K562 (cell line): Measurements from ENCODE around the gene DIP2C.

ENCODE experiments used
- KDM4B ChIP-seq, 2 experiments: fragments of 450-650 bp in 1 of 2; sonication (generic) in 1 of 2; IDR thresholded peaks; 2 replicates each; pipeline ENCODE4 v1.6.1; 2016 to 2017; ENCODE audit warnings: borderline replicate concordance in 2 of 2, antibody characterized with exemption in 1 of 2, low read depth in 1 of 2, mild to moderate bottlenecking in 1 of 2
- RNF2 ChIP-seq: sonication (generic); IDR thresholded peaks from 2 replicates; pipeline ENCODE4 v1.6.1; 2016
- ZBTB1 ChIP-seq: sonication (generic); formaldehyde crosslinking; IDR thresholded peaks from 2 replicates; pipeline ENCODE4 v1.8.1; 2023; ENCODE audit warnings: missing genetic modification reagents, low read depth, mild to moderate bottlenecking, borderline replicate concordance
- ZNF24 ChIP-seq: fragments of 450-650 bp; IDR thresholded peaks from 2 replicates; pipeline ENCODE4 v1.6.1; 2016
- ZNF561 ChIP-seq: fragments of 450-650 bp; formaldehyde crosslinking; conservative IDR thresholded peaks from 2 replicates; pipeline ENCODE4 v1.4.0; 2020; ENCODE audit warnings: mild to moderate bottlenecking, moderate library complexity
- TF ChIP-seq, protein P1 (sequence below), 3 experiments: IDR thresholded peaks in 2 of 3; conservative IDR thresholded peaks in 1 of 3; 2 replicates each; pipeline ENCODE4 v1.5.1; 2011 to 2012; ENCODE audit warnings: low read length in 3 of 3, mild to moderate bottlenecking in 3 of 3, control low read depth in 2 of 3, improper control_type of control experiment in 1 of 3, inconsistent platforms in 1 of 3, low read depth in 1 of 3, mixed read lengths in 1 of 3, moderate library complexity in 1 of 3; ENCODE audit not compliant: insufficient read depth in 2 of 3
- TF ChIP-seq, protein P2 (sequence below), 2 experiments: fragments of 450-650 bp; IDR thresholded peaks; 2 replicates each; pipeline ENCODE4 v1.6.1; 2016

DNA sequence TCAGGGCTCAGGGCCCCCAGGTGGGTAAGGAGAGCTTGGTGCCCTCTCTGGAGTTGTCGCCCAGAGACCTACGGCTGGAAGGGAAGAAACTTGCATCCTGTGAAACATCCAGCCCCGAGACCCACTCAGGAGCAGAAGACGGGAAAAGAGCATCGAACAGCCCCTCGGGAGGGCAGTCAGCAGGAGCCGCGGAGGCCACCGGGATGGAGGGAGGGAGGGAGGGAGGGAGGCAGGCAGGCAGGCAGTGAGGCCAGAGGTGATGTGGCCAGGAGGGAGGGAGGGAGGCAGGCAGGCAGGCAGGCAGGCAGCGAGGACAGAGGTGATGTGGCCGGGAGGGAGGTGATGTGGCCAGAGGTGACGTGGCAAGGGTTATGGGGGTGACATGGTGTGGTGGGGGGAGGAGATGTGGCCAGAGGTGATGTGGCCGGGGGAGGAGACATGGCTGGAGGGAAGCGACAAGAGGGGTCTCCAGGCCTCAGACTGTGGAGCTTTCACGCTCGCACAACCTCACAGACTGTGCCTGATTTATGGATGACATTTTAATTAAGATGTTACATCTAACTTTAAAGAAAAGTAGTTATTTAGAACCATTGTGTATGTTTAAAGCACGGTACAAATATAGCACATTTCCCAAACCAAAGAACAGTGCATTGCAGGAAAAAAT, 141.1 kb downstream of the DIP2C start:
- TF ChIP-seq ZBTB1: no peak
- TF ChIP-seq ZNF24: no peak
- TF ChIP-seq, protein P1, sequence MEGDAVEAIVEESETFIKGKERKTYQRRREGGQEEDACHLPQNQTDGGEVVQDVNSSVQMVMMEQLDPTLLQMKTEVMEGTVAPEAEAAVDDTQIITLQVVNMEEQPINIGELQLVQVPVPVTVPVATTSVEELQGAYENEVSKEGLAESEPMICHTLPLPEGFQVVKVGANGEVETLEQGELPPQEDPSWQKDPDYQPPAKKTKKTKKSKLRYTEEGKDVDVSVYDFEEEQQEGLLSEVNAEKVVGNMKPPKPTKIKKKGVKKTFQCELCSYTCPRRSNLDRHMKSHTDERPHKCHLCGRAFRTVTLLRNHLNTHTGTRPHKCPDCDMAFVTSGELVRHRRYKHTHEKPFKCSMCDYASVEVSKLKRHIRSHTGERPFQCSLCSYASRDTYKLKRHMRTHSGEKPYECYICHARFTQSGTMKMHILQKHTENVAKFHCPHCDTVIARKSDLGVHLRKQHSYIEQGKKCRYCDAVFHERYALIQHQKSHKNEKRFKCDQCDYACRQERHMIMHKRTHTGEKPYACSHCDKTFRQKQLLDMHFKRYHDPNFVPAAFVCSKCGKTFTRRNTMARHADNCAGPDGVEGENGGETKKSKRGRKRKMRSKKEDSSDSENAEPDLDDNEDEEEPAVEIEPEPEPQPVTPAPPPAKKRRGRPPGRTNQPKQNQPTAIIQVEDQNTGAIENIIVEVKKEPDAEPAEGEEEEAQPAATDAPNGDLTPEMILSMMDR (IDR thresholded peaks at IDR 0.05 in 2 of 3, conservative IDR thresholded peaks at IDR 0.05 in 1 of 3; ENCODE audit: insufficient read depth in 2 of 3, low read depth in 1 of 3, low read length in 3 of 3): no peak
- no peak for TF ChIP-seq ZNF561 (CRISPR knock-in tag)
- no peak for TF ChIP-seq RNF2
- TF ChIP-seq, protein P2, sequence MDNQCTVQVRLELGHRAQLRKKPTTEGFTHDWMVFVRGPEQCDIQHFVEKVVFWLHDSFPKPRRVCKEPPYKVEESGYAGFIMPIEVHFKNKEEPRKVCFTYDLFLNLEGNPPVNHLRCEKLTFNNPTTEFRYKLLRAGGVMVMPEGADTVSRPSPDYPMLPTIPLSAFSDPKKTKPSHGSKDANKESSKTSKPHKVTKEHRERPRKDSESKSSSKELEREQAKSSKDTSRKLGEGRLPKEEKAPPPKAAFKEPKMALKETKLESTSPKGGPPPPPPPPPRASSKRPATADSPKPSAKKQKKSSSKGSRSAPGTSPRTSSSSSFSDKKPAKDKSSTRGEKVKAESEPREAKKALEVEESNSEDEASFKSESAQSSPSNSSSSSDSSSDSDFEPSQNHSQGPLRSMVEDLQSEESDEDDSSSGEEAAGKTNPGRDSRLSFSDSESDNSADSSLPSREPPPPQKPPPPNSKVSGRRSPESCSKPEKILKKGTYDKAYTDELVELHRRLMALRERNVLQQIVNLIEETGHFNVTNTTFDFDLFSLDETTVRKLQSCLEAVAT (IDR thresholded peaks at IDR 0.05): no peak
- TF ChIP-seq KDM4B (IDR thresholded peaks at IDR 0.05; ENCODE audit: borderline replicate concordance in 2 of 2, low read depth in 1 of 2): no peak
